GM23338 (cell line): ENCODE data around the gene OR2B2.

ENCODE experiments used
- CREB1 ChIP-seq: fragments of 250-450 bp; sonication (Bioruptor Pico); IDR thresholded peaks from 2 replicates; pipeline ENCODE4 v1.5.0; 2020; ENCODE audit warnings: low read depth, mild to moderate bottlenecking, moderate library complexity
- EZH2 ChIP-seq: fragments of 200-600 bp; sonication (generic); IDR thresholded peaks from one replicate; pipeline ENCODE4 v1.8.0; 2017; ENCODE audit warnings: antibody characterized with exemption, mild to moderate bottlenecking, low read depth; ENCODE audit not compliant: unreplicated experiment
- EZH2phosphoT487 ChIP-seq: fragments of 200-600 bp; sonication (generic); IDR thresholded peaks from one replicate; pipeline ENCODE4 v1.8.1; 2018; ENCODE audit warnings: antibody characterized with exemption; ENCODE audit not compliant: unreplicated experiment
- JUNB ChIP-seq: IDR thresholded peaks from one replicate; pipeline ENCODE4 v1.6.1; 2016; ENCODE audit warnings: antibody characterized with exemption; ENCODE audit not compliant: unreplicated experiment
- NANOG ChIP-seq: IDR thresholded peaks from 2 replicates; pipeline ENCODE4 v1.6.1; 2016; ENCODE audit warnings: antibody characterized with exemption, borderline replicate concordance
- POLR2AphosphoS5 ChIP-seq: IDR thresholded peaks from 2 replicates; pipeline ENCODE4 v1.6.1; 2016; ENCODE audit warnings: antibody characterized with exemption, low read depth
- ZNF114 ChIP-seq: fragments of 250-450 bp; sonication (Bioruptor Pico); IDR thresholded peaks from 2 replicates; pipeline ENCODE4 v1.5.0; 2020; ENCODE audit warnings: mild to moderate bottlenecking, moderate library complexity
- ZNF331 ChIP-seq: fragments of 250-450 bp; sonication (Bioruptor Pico); IDR thresholded peaks from 2 replicates; pipeline ENCODE4 v1.5.0; 2020; ENCODE audit warnings: low read depth, mild to moderate bottlenecking, moderate library complexity
- TF ChIP-seq, protein P1 (sequence below), 2 experiments: fragments of 200-600 bp in 1 of 2; sonication (generic) in 1 of 2; conservative IDR thresholded peaks; 2 replicates each; pipeline versions ENCODE4 v1.5.1 to v1.6.1; 2016 to 2017; ENCODE audit warnings: antibody characterized with exemption in 2 of 2, low read depth in 2 of 2, mild to moderate bottlenecking in 2 of 2, moderate library complexity in 1 of 2
- TF ChIP-seq, protein P2 (sequence below): IDR thresholded peaks from one replicate; pipeline ENCODE4 v1.6.1; 2018; ENCODE audit warnings: antibody characterized with exemption; ENCODE audit not compliant: unreplicated experiment

DNA sequence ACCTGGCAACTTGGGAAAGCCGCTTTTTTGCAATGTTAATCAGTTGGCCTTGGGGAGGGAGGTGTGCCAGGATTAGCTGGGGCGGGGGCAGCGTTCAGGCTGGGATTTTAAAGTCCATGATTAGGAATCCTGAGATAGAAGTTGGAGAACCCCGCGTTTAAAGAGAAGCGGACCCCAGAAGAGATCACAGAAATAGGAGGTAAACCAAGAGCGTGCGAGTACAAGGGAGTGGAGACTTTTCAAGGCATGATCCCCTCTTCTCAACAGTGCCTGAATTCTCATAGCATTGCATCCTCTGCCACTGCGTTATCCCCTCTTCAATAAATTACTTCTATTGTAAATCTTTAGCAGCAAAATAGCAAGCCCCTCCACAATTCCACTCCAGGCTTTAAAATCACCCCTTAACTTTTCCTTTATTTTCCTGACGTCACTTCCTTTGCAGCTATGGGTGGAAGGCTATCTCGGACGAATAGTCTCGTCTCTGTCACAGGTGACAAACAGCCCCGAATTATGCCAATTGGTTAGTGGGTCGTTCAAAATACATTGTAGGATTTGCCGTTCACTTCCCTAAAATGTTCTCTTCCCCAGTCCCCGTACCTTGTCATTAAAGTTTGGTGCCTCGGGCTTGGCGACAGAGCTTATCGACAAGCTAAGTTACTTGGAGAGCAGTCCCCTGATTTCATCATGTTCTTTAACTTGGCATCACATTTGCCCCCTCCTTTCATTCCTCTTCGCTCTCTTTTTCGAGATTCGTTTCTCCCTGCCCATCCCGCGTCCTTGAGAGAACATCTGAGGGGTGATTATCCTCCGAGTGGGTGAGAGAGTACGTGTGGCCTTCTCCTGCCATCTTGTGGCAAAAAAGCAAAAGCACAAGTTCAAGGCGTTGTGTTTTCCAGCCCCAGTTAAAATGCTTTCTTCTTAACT lies 17.1 kb downstream of the OR2B2 start:
- TF ChIP-seq, protein P1, sequence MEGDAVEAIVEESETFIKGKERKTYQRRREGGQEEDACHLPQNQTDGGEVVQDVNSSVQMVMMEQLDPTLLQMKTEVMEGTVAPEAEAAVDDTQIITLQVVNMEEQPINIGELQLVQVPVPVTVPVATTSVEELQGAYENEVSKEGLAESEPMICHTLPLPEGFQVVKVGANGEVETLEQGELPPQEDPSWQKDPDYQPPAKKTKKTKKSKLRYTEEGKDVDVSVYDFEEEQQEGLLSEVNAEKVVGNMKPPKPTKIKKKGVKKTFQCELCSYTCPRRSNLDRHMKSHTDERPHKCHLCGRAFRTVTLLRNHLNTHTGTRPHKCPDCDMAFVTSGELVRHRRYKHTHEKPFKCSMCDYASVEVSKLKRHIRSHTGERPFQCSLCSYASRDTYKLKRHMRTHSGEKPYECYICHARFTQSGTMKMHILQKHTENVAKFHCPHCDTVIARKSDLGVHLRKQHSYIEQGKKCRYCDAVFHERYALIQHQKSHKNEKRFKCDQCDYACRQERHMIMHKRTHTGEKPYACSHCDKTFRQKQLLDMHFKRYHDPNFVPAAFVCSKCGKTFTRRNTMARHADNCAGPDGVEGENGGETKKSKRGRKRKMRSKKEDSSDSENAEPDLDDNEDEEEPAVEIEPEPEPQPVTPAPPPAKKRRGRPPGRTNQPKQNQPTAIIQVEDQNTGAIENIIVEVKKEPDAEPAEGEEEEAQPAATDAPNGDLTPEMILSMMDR (conservative IDR thresholded peaks at IDR 0.05; ENCODE audit: low read depth in 2 of 2): peak; percentile 82 to 92
- TF ChIP-seq JUNB: no peak
- TF ChIP-seq EZH2phosphoT487: no peak
- no peak for TF ChIP-seq EZH2
- TF ChIP-seq NANOG: no peak
- no peak for TF ChIP-seq ZNF114 (CRISPR knock-in tag)
- TF ChIP-seq POLR2AphosphoS5: no peak; the same call in 1 of the 2 replicates
- TF ChIP-seq, protein P2, sequence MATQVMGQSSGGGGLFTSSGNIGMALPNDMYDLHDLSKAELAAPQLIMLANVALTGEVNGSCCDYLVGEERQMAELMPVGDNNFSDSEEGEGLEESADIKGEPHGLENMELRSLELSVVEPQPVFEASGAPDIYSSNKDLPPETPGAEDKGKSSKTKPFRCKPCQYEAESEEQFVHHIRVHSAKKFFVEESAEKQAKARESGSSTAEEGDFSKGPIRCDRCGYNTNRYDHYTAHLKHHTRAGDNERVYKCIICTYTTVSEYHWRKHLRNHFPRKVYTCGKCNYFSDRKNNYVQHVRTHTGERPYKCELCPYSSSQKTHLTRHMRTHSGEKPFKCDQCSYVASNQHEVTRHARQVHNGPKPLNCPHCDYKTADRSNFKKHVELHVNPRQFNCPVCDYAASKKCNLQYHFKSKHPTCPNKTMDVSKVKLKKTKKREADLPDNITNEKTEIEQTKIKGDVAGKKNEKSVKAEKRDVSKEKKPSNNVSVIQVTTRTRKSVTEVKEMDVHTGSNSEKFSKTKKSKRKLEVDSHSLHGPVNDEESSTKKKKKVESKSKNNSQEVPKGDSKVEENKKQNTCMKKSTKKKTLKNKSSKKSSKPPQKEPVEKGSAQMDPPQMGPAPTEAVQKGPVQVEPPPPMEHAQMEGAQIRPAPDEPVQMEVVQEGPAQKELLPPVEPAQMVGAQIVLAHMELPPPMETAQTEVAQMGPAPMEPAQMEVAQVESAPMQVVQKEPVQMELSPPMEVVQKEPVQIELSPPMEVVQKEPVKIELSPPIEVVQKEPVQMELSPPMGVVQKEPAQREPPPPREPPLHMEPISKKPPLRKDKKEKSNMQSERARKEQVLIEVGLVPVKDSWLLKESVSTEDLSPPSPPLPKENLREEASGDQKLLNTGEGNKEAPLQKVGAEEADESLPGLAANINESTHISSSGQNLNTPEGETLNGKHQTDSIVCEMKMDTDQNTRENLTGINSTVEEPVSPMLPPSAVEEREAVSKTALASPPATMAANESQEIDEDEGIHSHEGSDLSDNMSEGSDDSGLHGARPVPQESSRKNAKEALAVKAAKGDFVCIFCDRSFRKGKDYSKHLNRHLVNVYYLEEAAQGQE: no peak
- peak; percentile 82 for TF ChIP-seq CREB1
- TF ChIP-seq ZNF331 (CRISPR knock-in tag): no peak
